Measurements from ENCODE around the gene LMBR1L. TPM values are rescaled to one million over a fixed set of nuclear protein-coding genes. Genes with fewer than 3 reads are reported as not detected.

LMBR1L gene
- total RNA-seq, 1 donor from 2014 or later: 24.4 TPM

- peak; percentile 6 for ATAC-seq
Measured at GRCh38 chr12:49109641-49110463, 795 bp downstream of the LMBR1L start.

- no peak for ATAC-seq
Measured at GRCh38 chr12:49108958-49109404, 1.7 kb downstream of the LMBR1L start.

GRCh38 chr12:49105504-49106084 is 5.1 kb downstream of the LMBR1L start:
- ATAC-seq: peak; percentile 85

- no peak for ATAC-seq
Measured at GRCh38 chr12:49104822-49105221, 5.8 kb downstream of the LMBR1L start.

GRCh38 chr12:49100380-49100779 is 10.3 kb downstream of the LMBR1L start:
- no peak for ATAC-seq

- ATAC-seq: no peak
Measured at GRCh38 chr12:49098703-49099102, 11.9 kb downstream of the LMBR1L start.

GRCh38 chr12:49098035-49098451 is 12.6 kb downstream of the LMBR1L start:
- peak; percentile 21 for ATAC-seq

- no peak for ATAC-seq
Measured at GRCh38 chr12:49097381-49097780, 13.3 kb downstream of the LMBR1L start.

- ATAC-seq: no peak
Measured at GRCh38 chr12:49094975-49095365, 15.7 kb downstream of the LMBR1L start.

- ATAC-seq: peak; percentile 9
Measured at GRCh38 chr12:49094160-49094974, 16.3 kb downstream of the LMBR1L start, which contains the start of gene DHH. Gene DHH, minus strand, starts transcription at chr12:49094801. Its CDS starts 289 bp downstream, at chr12:49094512.

- no peak for ATAC-seq
Measured at GRCh38 chr12:49093792-49094159, 16.9 kb downstream of the LMBR1L start.

GRCh38 chr12:49092816-49093406 is 17.7 kb downstream of the LMBR1L start:
- no peak for ATAC-seq

- ATAC-seq: no peak
Measured at GRCh38 chr12:49092086-49092815, 18.4 kb downstream of the LMBR1L start.

GRCh38 chr12:49091836-49092085 is 18.9 kb downstream of the LMBR1L start:
- ATAC-seq: no peak

GRCh38 chr12:49091056-49091835 is 19.4 kb downstream of the LMBR1L start:
- no peak for ATAC-seq

GRCh38 chr12:49089821-49090773 is 20.6 kb downstream of the LMBR1L start:
- ATAC-seq: no peak

- ATAC-seq: no peak
Measured at GRCh38 chr12:49088932-49089330, 21.7 kb downstream of the LMBR1L start.

- ATAC-seq: peak; percentile 89
Measured at GRCh38 chr12:49088150-49088931, 22.3 kb downstream of the LMBR1L start.

- no peak for ATAC-seq
Measured at GRCh38 chr12:49086116-49086515, 24.5 kb downstream of the LMBR1L start.

All from esophagus mucosa (tissue), 1 donor.